K562 (cell line): ENCODE data around the gene S100A7A. TPM values are rescaled to one million over a fixed set of nuclear protein-coding genes. Genes with fewer than 3 reads are reported as not detected.

Experiments
- ATAC-seq: fragments of 200-7000 bp; cut with Tn5 transposase; 3 replicates; pipeline ENCODE4 v1.9.1; 2020; ENCODE audit warnings: moderate library complexity
- BruUV-seq: library from RNA; stranded (reverse); fragments of 400-500 nt; replicated peaks from 2 replicates; lab custom pipeline; 2021; lab: Mats Ljungman, UMichigan
- CTCF ChIA-PET: fragments of 300-600 bp; formaldehyde crosslinking; extraction: SDS; loops from one replicate; lab custom pipeline; 2021; ENCODE audit warnings: low intra/inter-chr PET ratio; lab: Yijun Ruan, JAX
- POLR2A ChIA-PET: fragments of 300-600, 350-650 bp; sonication (Branson Sonifier 250); formaldehyde crosslinking; extraction: SDS; loops from one replicate; lab custom pipeline; 2021; ENCODE audit warnings: antibody characterized with exemption, inconsistent platforms; lab: Yijun Ruan, JAX
- DNase-seq, 4 experiments: peaks; one replicate each; pipeline versions ENCODE4 v3.0.0 to v3.0.0-alpha.2; 2011 to 2018; ENCODE audit warnings: low spot score in 3 of 4, mixed read lengths in 3 of 4; ENCODE audit errors: extremely low read depth in 1 of 4
- FAIRE-seq: peaks from 2 replicates; lab custom pipeline; 2011; peaks lifted over from hg19 to GRCh38; lab: Jason Lieb, UNC
- H2AFZ ChIP-seq: 2 replicates; pipeline ENCODE4 v1.6.0; 2011; ENCODE audit warnings: low read depth, low read length, control low read depth, inconsistent platforms
- H3K27ac ChIP-seq: fragments of 200-600 bp; 3 replicates; pipeline ENCODE4 v1.8.0; 2011; ENCODE audit warnings: low read depth, mild to moderate bottlenecking, control low read depth, inconsistent platforms, low read length, moderate library complexity, mixed read lengths; ENCODE audit errors: extremely low read depth
- H3K27me3 ChIP-seq, 2 experiments: fragments of 300-600 bp in 1 of 2; 2 replicates in 1 of 2; 3 replicates in 1 of 2; pipeline versions ENCODE4 v1.6.0 to v1.8.0; 2011; ENCODE audit warnings: inconsistent platforms in 2 of 2, low read length in 2 of 2, mild to moderate bottlenecking in 1 of 2, mixed read lengths in 1 of 2, moderate library complexity in 1 of 2; ENCODE audit not compliant: control insufficient read depth in 2 of 2, insufficient read depth in 2 of 2
- H3K36me3 ChIP-seq: fragments of 300-600 bp; 3 replicates; pipeline ENCODE4 v1.8.0; 2011; ENCODE audit warnings: mild to moderate bottlenecking, low read length, inconsistent platforms; ENCODE audit not compliant: control insufficient read depth, insufficient read depth
- H3K4me1 ChIP-seq, 2 experiments: fragments of 200-600 bp in 1 of 2; replicated peaks in 1 of 2; 2 replicates in 1 of 2; 3 replicates in 1 of 2; pipeline versions ENCODE4 v1.5.1 to v1.8.0; 2011; ENCODE audit warnings: inconsistent platforms in 2 of 2, low read length in 2 of 2, mild to moderate bottlenecking in 1 of 2, mixed read lengths in 1 of 2, moderate library complexity in 1 of 2; ENCODE audit not compliant: control insufficient read depth in 2 of 2, insufficient read depth in 2 of 2
- H3K4me2 ChIP-seq: 2 replicates; pipeline ENCODE4 v1.6.1; 2011; ENCODE audit warnings: low read length, control low read depth, inconsistent platforms, mixed read lengths; ENCODE audit not compliant: insufficient read depth
- H3K4me3 ChIP-seq: fragments of 200-600 bp; sonication (generic), shearing (Covaris generic); 2 replicates; pipeline ENCODE4 v1.5.1; 2016; ENCODE audit warnings: control low read depth, inconsistent platforms
- H3K79me2 ChIP-seq: fragments of 200-600 bp; 3 replicates; pipeline ENCODE4 v1.8.0; 2011; ENCODE audit warnings: low read length, inconsistent platforms; ENCODE audit not compliant: control insufficient read depth, insufficient read depth
- H3K9ac ChIP-seq, 2 experiments: 2 replicates each; pipeline versions ENCODE4 v1.6.0 to v1.6.1; 2011; ENCODE audit warnings: low read depth in 2 of 2, low read length in 2 of 2, control low read depth in 1 of 2, inconsistent platforms in 1 of 2, mild to moderate bottlenecking in 1 of 2, mixed read lengths in 1 of 2; ENCODE audit not compliant: insufficient read depth in 1 of 2
- H3K9me1 ChIP-seq: one replicate; pipeline ENCODE4 v1.6.0; 2011; ENCODE audit warnings: inconsistent platforms, mild to moderate bottlenecking, low read length, moderate library complexity; ENCODE audit not compliant: control insufficient read depth, insufficient read depth
- H3K9me3 ChIP-seq: replicated peaks from 2 replicates; pipeline ENCODE4 v1.5.1; 2011; ENCODE audit warnings: low read depth, low read length, inconsistent platforms; ENCODE audit not compliant: control insufficient read depth, insufficient read depth
- H4K20me1 ChIP-seq: replicated peaks from 2 replicates; pipeline ENCODE4 v1.6.1; 2011; ENCODE audit warnings: low read length, inconsistent platforms, mixed read lengths; ENCODE audit not compliant: control insufficient read depth, insufficient read depth
- CHD7 ChIP-seq: fragments of 200-600 bp; sonication (generic); IDR thresholded peaks from one replicate; pipeline ENCODE4 v1.6.1; 2012; ENCODE audit warnings: mild to moderate bottlenecking, low read depth, low read length, inconsistent platforms
- GABPA ChIP-seq: fragments of 200-800 bp; sonication (Bioruptor generic); conservative IDR thresholded peaks from 2 replicates; pipeline ENCODE4 v1.6.1; 2016; ENCODE audit warnings: low read depth, missing genetic modification characterization, missing compliant biosample characterization
- HMG20A ChIP-seq: fragments of 450-650 bp; formaldehyde crosslinking; conservative IDR thresholded peaks from 2 replicates; pipeline ENCODE4 v1.4.0; 2020; ENCODE audit warnings: mild to moderate bottlenecking, mixed read lengths
- ILF3 ChIP-seq: fragments of 450-650 bp; IDR thresholded peaks from 2 replicates; pipeline ENCODE4 v1.6.1; 2018; ENCODE audit warnings: antibody characterized with exemption, mild to moderate bottlenecking, moderate library complexity, borderline replicate concordance
- RB1 ChIP-seq: fragments of 450-650 bp; IDR thresholded peaks from 2 replicates; pipeline ENCODE4 v1.6.1; 2017; ENCODE audit warnings: low read depth, mild to moderate bottlenecking
- SNIP1 ChIP-seq: fragments of 450-650 bp; IDR thresholded peaks from 2 replicates; pipeline ENCODE4 v1.7.1; 2017; ENCODE audit warnings: low read depth, mild to moderate bottlenecking
- TAF7 ChIP-seq: fragments of 450-650 bp; IDR thresholded peaks from 2 replicates; pipeline ENCODE4 v1.6.1; 2016; ENCODE audit warnings: missing genetic modification characterization, missing compliant biosample characterization
- TBP ChIP-seq: optimal IDR thresholded peaks from 2 replicates; pipeline ENCODE3; 2011; ENCODE audit warnings: low read depth, low read length, improper control_type of control experiment
- ZBTB7A ChIP-seq: IDR thresholded peaks from 2 replicates; pipeline ENCODE4 v1.6.1; 2011; ENCODE audit warnings: low read depth, mild to moderate bottlenecking, low read length, moderate library complexity, borderline replicate concordance; ENCODE audit not compliant: control insufficient read depth
- ZNF512 ChIP-seq: IDR thresholded peaks from 2 replicates; pipeline ENCODE4 v1.6.1; 2016; ENCODE audit warnings: missing genetic modification characterization, missing compliant biosample characterization
- ZNF583 ChIP-seq: fragments of 250-450 bp; sonication (Bioruptor Pico); IDR thresholded peaks from 2 replicates; pipeline ENCODE4 v1.4.0; 2020
- WGBS: fragments of 100-300 bp; shearing (Covaris generic); methylation state at CpG from one replicate; pipeline ENCODE4 v1.1.6; 2016; ENCODE audit warnings: low coverage, mixed read lengths; ENCODE audit not compliant: insufficient coverage; ENCODE audit errors: missing lambda C conversion rate; 5-methylcytosine and 5-hydroxymethylcytosine counted together
- in situ Hi-C: fragments of 300-500 bp; cut with MboI; formaldehyde crosslinking; loops from 4 replicates; pipeline ENCODE4 v1.15.0; 2018; ENCODE audit warnings: inconsistent platforms, mixed read lengths
- intact Hi-C: fragments of 100-400 bp; cut with micrococcal nuclease; formaldehyde crosslinking; loops from 2 replicates; pipeline ENCODE4 v1.14.2; 2022
- polyA plus RNA-seq, 8 experiments: library from polyadenylated mRNA; depleted of rRNA in 4 of 8; stranded (reverse) in 5 of 8; unstranded in 3 of 8; fragments of >200 nt; fragmentation: Nextera tagmentation in 2 of 8; fragmentation: Illumina TruSeq in 1 of 8; extraction: Ambion mirVana in 2 of 8; extraction: Trizol in 1 of 8; gene quantifications; 2 replicates each; pipeline versions ENCODE4 v1.2.1 to v1.2.3, GENCODE V29; 2011 to 2014; ENCODE audit warnings: inconsistent platforms in 1 of 8, missing spikeins in 1 of 8
- total RNA-seq, 7 experiments: library from RNA; depleted of rRNA in 6 of 7; stranded (reverse); fragments of >200 nt in 6 of 7; fragmentation: Illumina TruSeq in 2 of 7; extraction: Trizol in 2 of 7; gene quantifications; 2 replicates each; pipeline versions ENCODE4 v1.2.1 to v1.2.3, GENCODE V29; 2011 to 2021; ENCODE audit warnings: low replicate concordance in 1 of 7

The S100A7A gene
- total and polyA plus RNA-seq, 9 of the 15 experiments (the other 6 are each of a cell fraction or from before 2014, with no cell fraction given) = not detected

- Histone ChIP-seq H3K4me2 (no peak overlapping the region), H2AFZ (no peak overlapping the region), H3K27ac (no peak overlapping the region), H3K27me3 (peaks cover 0 to 18% of the 10 kb centered on the region in 2 experiments; a peak in 4 of 5 replicates), H3K4me3 (no peak overlapping the region), H3K79me2 (no peaks in the 10 kb centered on the region), H3K9ac (no peak overlapping the region), H4K20me1 (peaks cover 3% of the 10 kb centered on the region; the same call in 1 of the 2 replicates), H3K4me1 (peaks cover 0 to 6% of the 10 kb centered on the region in 2 experiments; a peak in 1 of 5 replicates), H3K9me1 (no peaks in the 10 kb centered on the region), H3K36me3 (no peaks in the 10 kb centered on the region), H3K9me3 (peaks cover 4% of the 10 kb centered on the region; the same call in 1 of the 2 replicates)
- DNase-seq (no peak), ATAC-seq (no peak), FAIRE-seq (no peak)
- BruUV-seq = no TSS peak
- WGBS = 0% methylated on average over 5 of the region's 5 CpGs
- intact Hi-C loops (no loop called here), in situ Hi-C loops (no loop called here)
- ChIA-PET CTCF (no interaction called here), POLR2A (interaction anchor here (1.5 to 1.8 kb wide), 2 partner anchors 8 to 10 kb away, joined by 3 to 5 read pairs; no protein-coding TSS in a partner anchor)
- TF ChIP-seq ZNF583 (CRISPR knock-in tag) = no peak
- no peak for TF ChIP-seq ZBTB7A
- no peak for TF ChIP-seq TAF7 (tag)
- TF ChIP-seq CHD7 = no peak
- TF ChIP-seq ZNF512 (tag) = no peak
- no peak for TF ChIP-seq RB1
- TF ChIP-seq HMG20A (CRISPR knock-in tag) = no peak
- TF ChIP-seq SNIP1 = no peak
- TF ChIP-seq ILF3 = no peak
- TF ChIP-seq GABPA (tag) = no peak
- TF ChIP-seq TBP = no peak
These were observed 29.8 kb upstream of the S100A7A start for GRCh38 chr1:153386500-153386901.
